ENCODE data around the gene SLC17A6.

DNA sequence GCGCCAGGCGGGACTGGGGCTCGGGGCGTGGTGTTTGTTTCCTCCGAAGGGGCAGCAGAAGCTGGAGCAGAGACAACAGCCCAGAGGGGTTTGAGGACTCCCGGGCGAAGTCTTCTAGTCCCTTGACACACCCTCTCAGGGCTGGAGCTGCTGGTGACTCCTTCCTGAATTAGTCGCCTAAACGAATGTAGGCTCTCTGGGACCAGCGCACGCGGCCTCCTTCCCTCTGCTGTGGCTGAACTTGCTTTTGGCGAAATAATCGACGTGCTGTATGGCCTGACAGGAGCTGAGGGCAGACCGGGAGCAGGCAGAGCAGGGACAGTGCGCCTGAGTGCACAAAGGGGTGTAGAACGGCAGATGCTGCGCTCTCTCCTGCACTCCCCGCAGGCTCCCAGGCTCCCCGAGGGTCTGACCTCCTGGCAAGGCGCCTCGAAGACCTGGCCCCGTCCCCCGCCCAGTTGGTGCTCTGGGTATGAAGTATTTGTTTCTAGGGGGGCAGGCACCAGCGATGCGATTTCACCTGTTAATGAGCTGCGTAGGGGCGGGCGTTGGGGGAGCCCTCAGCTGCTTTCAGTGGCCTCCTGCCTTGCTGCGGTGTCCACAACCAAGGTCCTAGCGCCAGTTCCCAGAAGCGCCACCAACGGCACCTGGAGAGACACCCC lies 5.3 kb downstream of the SLC17A6 start:
- TF ChIP-seq POLR2A (IDR thresholded peaks at IDR 0.05; ENCODE audit: low read length) (no peak), GATA1 (IDR thresholded peaks at IDR 0.05; ENCODE audit: low read depth, low read length) (no peak)

Data from erythroblast (primary cell).